ENCODE measurements around the gene SYT14.

Gene SYT14

DNA sequence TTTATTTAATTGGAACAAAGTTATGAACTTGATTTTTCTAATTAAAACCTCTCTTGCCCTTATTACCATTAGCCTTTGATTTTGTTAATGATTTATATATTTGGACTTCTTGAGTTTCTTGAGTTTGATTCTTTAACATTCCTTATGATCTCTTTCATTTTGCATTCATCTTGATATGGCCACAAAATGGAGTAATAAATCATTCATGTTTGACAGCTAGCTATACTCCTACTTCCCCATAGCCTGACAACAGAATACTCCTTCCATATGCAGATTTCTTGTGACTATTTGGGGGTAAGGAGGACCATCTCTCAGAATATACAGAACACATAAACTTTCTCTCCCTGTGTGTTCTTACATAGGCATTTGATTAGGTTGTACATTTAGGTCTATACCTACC, 119.6 kb downstream of the SYT14 start:
- Histone ChIP-seq H2BK5ac (ENCODE audit: low read length) (no peak overlapping the region), H3K27me3 (ENCODE audit: insufficient read depth, low read length, poor library complexity) (no peaks in the 10 kb centered on the region), H3K27ac (ENCODE audit: low read depth, low read length) (no peak overlapping the region), H3K4me3 (ENCODE audit: low read length) (no peak overlapping the region), H3K79me1 (ENCODE audit: low read length) (no peaks in the 10 kb centered on the region), H2AK5ac (ENCODE audit: low read length) (no peak overlapping the region), H3K4me2 (ENCODE audit: low read length) (no peak overlapping the region), H4K5ac (ENCODE audit: low read length) (no peak overlapping the region), H3K56ac (ENCODE audit: low read length) (no peak overlapping the region), H3K9ac (ENCODE audit: low read length) (no peak overlapping the region), H3K4me1 (ENCODE audit: control insufficient read depth, low read depth, low read length) (no peaks in the 10 kb centered on the region), H2BK15ac (replicated peaks; ENCODE audit: low read depth) (no peak overlapping the region), H2BK120ac (ENCODE audit: low read depth, low read length) (no peak overlapping the region), H3K79me2 (ENCODE audit: control insufficient read depth, insufficient read depth, low read length) (no peaks in the 10 kb centered on the region), H4K8ac (ENCODE audit: low read depth, low read length) (no peak overlapping the region), H3K18ac (ENCODE audit: low read length) (no peak overlapping the region), H3K36me3 (ENCODE audit: control insufficient read depth, insufficient read depth, low read length) (no peaks in the 10 kb centered on the region), H3K23ac (ENCODE audit: low read length) (no peak overlapping the region), H3K4ac (ENCODE audit: low read depth, low read length) (no peak overlapping the region)
- no peak for DNase-seq

DNA sequence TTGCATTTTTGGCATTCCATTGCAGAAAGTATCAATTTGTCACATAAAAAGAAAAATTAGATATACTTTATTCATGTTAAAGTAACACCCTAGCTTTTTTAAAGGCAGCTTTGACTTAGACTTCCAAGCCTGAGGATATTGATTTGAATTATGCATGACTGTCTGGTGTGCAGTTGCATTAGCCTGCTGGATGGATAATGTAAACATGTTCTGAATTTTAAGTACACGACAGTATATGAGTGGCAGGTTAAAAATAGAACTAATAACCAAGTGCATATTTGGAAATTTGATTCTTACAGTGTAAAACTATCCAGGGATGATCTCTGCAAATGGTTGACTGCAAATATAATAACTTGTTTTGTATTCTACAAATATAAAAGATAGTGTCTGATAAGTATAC, 124.0 kb downstream of the SYT14 start:
- no CpG with 5 or more reads among the region's 1 CpG for WGBS (ENCODE audit: extremely low coverage, insufficient coverage, low lambda C conversion rate)

DNA sequence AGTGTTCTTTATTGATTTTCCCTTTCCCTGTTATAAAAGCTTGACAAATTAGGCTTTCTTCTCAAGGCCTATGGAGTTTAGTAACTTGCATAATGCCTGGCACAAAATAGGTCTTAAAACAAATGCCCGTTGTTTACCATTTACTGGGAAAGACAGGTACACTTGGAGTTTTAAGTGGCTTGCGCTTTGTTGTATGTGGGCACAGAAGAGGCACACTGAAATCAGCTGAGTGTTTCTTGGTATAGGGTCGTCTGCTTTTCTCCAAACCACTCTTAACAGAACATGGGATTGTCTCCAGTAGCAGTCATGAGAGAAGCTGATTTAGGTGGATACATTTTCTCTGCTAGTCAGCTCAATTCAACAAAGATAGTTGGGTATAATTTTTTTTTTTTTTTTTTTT, 132.5 kb downstream of the SYT14 start:
- H2BK120ac ChIP-seq (ENCODE audit: low read depth, low read length) = peak overlapping the region; percentile 12
- no peak overlapping the region for H4K8ac ChIP-seq (ENCODE audit: low read depth, low read length)
- no peak overlapping the region for H4K5ac ChIP-seq (ENCODE audit: low read length)
- WGBS (ENCODE audit: extremely low coverage, insufficient coverage, low lambda C conversion rate) = no CpG with 5 or more reads among the region's 3 CpGs
- no peak overlapping the region for H3K27ac ChIP-seq (ENCODE audit: low read depth, low read length)
- H3K79me2 ChIP-seq (ENCODE audit: control insufficient read depth, insufficient read depth, low read length) = no peaks in the 10 kb centered on the region
- H3K4me2 ChIP-seq (ENCODE audit: low read length) = no peak overlapping the region
- no peak overlapping the region for H2BK15ac ChIP-seq (replicated peaks; ENCODE audit: low read depth)
- no peak overlapping the region for H2AK5ac ChIP-seq (ENCODE audit: low read length)
- no peak overlapping the region for H2BK5ac ChIP-seq (ENCODE audit: low read length)
- no peak overlapping the region for H3K9ac ChIP-seq (ENCODE audit: low read length)
- H3K4me1 ChIP-seq (ENCODE audit: control insufficient read depth, low read depth, low read length) = no peaks in the 10 kb centered on the region
- H3K18ac ChIP-seq (ENCODE audit: low read length) = no peak overlapping the region
- no peak overlapping the region for H3K4ac ChIP-seq (ENCODE audit: low read depth, low read length)
- H3K36me3 ChIP-seq (ENCODE audit: control insufficient read depth, insufficient read depth, low read length) = no peaks in the 10 kb centered on the region
- no peak for DNase-seq
- no peak overlapping the region for H3K56ac ChIP-seq (ENCODE audit: low read length)
- no peaks in the 10 kb centered on the region for H3K27me3 ChIP-seq (ENCODE audit: insufficient read depth, low read length, poor library complexity)
- no peak overlapping the region for H3K4me3 ChIP-seq (ENCODE audit: low read length)
- no peak overlapping the region for H3K23ac ChIP-seq (ENCODE audit: low read length)
- H3K79me1 ChIP-seq (ENCODE audit: low read length) = no peaks in the 10 kb centered on the region

More for the DNA sequence above, 124.0 kb downstream of the SYT14 start:
- Histone ChIP-seq H4K5ac (ENCODE audit: low read length) (no peak overlapping the region), H3K36me3 (ENCODE audit: control insufficient read depth, insufficient read depth, low read length) (no peaks in the 10 kb centered on the region), H3K27ac (ENCODE audit: low read depth, low read length) (no peak overlapping the region), H3K23ac (ENCODE audit: low read length) (no peak overlapping the region), H3K4me1 (ENCODE audit: control insufficient read depth, low read depth, low read length) (no peaks in the 10 kb centered on the region), H3K4me2 (ENCODE audit: low read length) (no peak overlapping the region), H3K4ac (ENCODE audit: low read depth, low read length) (no peak overlapping the region), H3K79me1 (ENCODE audit: low read length) (no peaks in the 10 kb centered on the region), H2AK5ac (ENCODE audit: low read length) (no peak overlapping the region), H3K4me3 (ENCODE audit: low read length) (no peak overlapping the region), H3K56ac (ENCODE audit: low read length) (no peak overlapping the region), H2BK120ac (ENCODE audit: low read depth, low read length) (no peak overlapping the region), H4K8ac (ENCODE audit: low read depth, low read length) (no peak overlapping the region), H3K79me2 (ENCODE audit: control insufficient read depth, insufficient read depth, low read length) (no peaks in the 10 kb centered on the region), H2BK5ac (ENCODE audit: low read length) (no peak overlapping the region), H3K9ac (ENCODE audit: low read length) (no peak overlapping the region), H3K27me3 (ENCODE audit: insufficient read depth, low read length, poor library complexity) (no peaks in the 10 kb centered on the region), H3K18ac (ENCODE audit: low read length) (no peak overlapping the region), H2BK15ac (replicated peaks; ENCODE audit: low read depth) (no peak overlapping the region)
- DNase-seq = no peak

DNA sequence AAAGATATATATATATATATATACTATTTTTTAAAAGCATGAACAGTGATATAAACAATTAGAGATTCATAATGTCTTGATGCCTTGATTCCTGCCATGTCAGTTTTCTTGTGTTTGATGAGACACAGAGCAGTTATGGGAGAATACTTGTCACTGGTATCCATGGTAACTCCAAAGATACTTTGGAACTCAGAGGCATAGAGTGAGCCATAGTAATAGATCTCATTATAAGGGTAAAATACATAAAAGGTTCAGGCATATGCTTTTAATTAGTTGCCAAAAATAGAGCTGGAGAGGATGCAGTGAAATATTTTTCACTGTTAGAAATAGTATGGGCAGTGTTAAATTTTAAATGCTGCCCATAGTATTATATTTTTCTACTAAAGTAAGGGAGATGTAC, 134.1 kb downstream of the SYT14 start:
- H3K79me2 ChIP-seq (ENCODE audit: control insufficient read depth, insufficient read depth, low read length) = no peaks in the 10 kb centered on the region
- no peak overlapping the region for H2AK5ac ChIP-seq (ENCODE audit: low read length)
- H3K4ac ChIP-seq (ENCODE audit: low read depth, low read length) = no peak overlapping the region
- H2BK120ac ChIP-seq (ENCODE audit: low read depth, low read length) = no peak overlapping the region
- no peak overlapping the region for H4K8ac ChIP-seq (ENCODE audit: low read depth, low read length)
- no peak overlapping the region for H3K56ac ChIP-seq (ENCODE audit: low read length)
- no peak overlapping the region for H3K4me2 ChIP-seq (ENCODE audit: low read length)
- H3K4me3 ChIP-seq (ENCODE audit: low read length) = no peak overlapping the region
- no peak overlapping the region for H2BK5ac ChIP-seq (ENCODE audit: low read length)
- H3K27ac ChIP-seq (ENCODE audit: low read depth, low read length) = no peak overlapping the region
- no peaks in the 10 kb centered on the region for H3K79me1 ChIP-seq (ENCODE audit: low read length)
- H3K27me3 ChIP-seq (ENCODE audit: insufficient read depth, low read length, poor library complexity) = no peaks in the 10 kb centered on the region
- H2BK15ac ChIP-seq (replicated peaks; ENCODE audit: low read depth) = no peak overlapping the region
- DNase-seq = no peak
- no peak overlapping the region for H3K23ac ChIP-seq (ENCODE audit: low read length)
- no peaks in the 10 kb centered on the region for H3K4me1 ChIP-seq (ENCODE audit: control insufficient read depth, low read depth, low read length)
- H3K18ac ChIP-seq (ENCODE audit: low read length) = no peak overlapping the region
- H3K36me3 ChIP-seq (ENCODE audit: control insufficient read depth, insufficient read depth, low read length) = no peaks in the 10 kb centered on the region
- H4K5ac ChIP-seq (ENCODE audit: low read length) = no peak overlapping the region
- H3K9ac ChIP-seq (ENCODE audit: low read length) = no peak overlapping the region

DNA sequence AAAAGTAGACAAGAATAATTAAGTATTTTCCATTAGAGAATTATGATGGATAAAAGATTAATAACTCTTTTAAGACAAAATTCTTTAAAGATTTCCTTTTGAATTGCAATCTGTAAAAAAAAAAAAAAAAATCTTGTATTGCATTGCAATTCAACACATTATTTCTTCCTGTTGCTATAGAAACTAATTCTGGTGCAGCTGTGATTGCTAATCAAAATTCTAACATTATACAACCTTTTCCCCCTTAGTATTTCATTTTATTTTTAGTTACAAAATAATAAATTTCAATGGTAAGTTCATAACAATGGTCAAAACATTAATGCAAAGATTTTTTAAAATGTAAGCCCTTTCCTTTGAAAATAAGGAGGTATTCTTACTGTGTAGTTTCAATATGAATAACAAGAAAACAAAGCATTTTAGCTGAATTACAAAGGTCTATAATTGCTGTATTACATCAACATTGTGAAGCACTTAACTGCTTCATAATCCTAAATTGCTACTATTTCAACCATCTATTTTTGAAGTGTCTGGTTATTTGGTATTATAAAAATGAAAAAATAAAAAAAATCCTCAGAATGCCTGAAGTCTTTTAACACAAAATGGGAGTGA, 135.0 kb downstream of the SYT14 start:
- no peak overlapping the region for H3K4ac ChIP-seq (ENCODE audit: low read depth, low read length)
- H3K79me1 ChIP-seq (ENCODE audit: low read length) = no peaks in the 10 kb centered on the region
- no peak overlapping the region for H2BK120ac ChIP-seq (ENCODE audit: low read depth, low read length)
- no peaks in the 10 kb centered on the region for H3K36me3 ChIP-seq (ENCODE audit: control insufficient read depth, insufficient read depth, low read length)
- H3K4me1 ChIP-seq (ENCODE audit: control insufficient read depth, low read depth, low read length) = no peaks in the 10 kb centered on the region
- H3K27ac ChIP-seq (ENCODE audit: low read depth, low read length) = no peak overlapping the region
- no peaks in the 10 kb centered on the region for H3K27me3 ChIP-seq (ENCODE audit: insufficient read depth, low read length, poor library complexity)
- H3K4me3 ChIP-seq (ENCODE audit: low read length) = no peak overlapping the region
- H3K23ac ChIP-seq (ENCODE audit: low read length) = no peak overlapping the region
- H2BK15ac ChIP-seq (replicated peaks; ENCODE audit: low read depth) = no peak overlapping the region
- no peak overlapping the region for H2BK5ac ChIP-seq (ENCODE audit: low read length)
- H3K4me2 ChIP-seq (ENCODE audit: low read length) = no peak overlapping the region
- DNase-seq = no peak
- no peak overlapping the region for H3K56ac ChIP-seq (ENCODE audit: low read length)
- H4K5ac ChIP-seq (ENCODE audit: low read length) = no peak overlapping the region
- H3K79me2 ChIP-seq (ENCODE audit: control insufficient read depth, insufficient read depth, low read length) = no peaks in the 10 kb centered on the region
- no peak overlapping the region for H3K9ac ChIP-seq (ENCODE audit: low read length)
- H4K8ac ChIP-seq (ENCODE audit: low read depth, low read length) = no peak overlapping the region
- H3K18ac ChIP-seq (ENCODE audit: low read length) = no peak overlapping the region
- H2AK5ac ChIP-seq (ENCODE audit: low read length) = no peak overlapping the region

DNA sequence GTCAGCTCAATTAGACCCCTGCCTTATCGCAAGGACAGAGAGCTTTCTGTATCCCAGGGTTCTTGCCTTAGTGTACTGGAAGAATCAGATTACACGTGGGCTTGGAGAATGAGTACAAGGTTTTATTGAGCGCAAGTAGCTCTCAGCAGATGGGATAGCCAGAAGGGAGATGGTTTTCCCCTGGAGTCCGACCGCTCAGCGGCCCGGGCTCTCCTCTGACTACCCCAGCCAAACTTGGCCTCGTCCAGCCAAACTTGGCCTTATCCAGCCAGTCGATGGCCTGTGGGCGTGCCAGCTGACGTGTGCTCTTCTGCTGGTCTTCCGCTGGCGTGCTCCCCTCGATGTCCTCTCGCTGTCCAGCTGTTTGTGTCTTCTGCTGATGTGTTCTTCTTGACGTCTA, 136.9 kb downstream of the SYT14 start:
- no peak overlapping the region for H2AK5ac ChIP-seq (ENCODE audit: low read length)
- H3K36me3 ChIP-seq (ENCODE audit: control insufficient read depth, insufficient read depth, low read length) = no peaks in the 10 kb centered on the region
- no peak overlapping the region for H4K8ac ChIP-seq (ENCODE audit: low read depth, low read length)
- H3K4me2 ChIP-seq (ENCODE audit: low read length) = no peak overlapping the region
- no peak overlapping the region for H3K27ac ChIP-seq (ENCODE audit: low read depth, low read length)
- H4K5ac ChIP-seq (ENCODE audit: low read length) = no peak overlapping the region
- no peak overlapping the region for H3K4ac ChIP-seq (ENCODE audit: low read depth, low read length)
- H3K4me1 ChIP-seq (ENCODE audit: control insufficient read depth, low read depth, low read length) = no peaks in the 10 kb centered on the region
- no peak overlapping the region for H3K56ac ChIP-seq (ENCODE audit: low read length)
- H3K79me2 ChIP-seq (ENCODE audit: control insufficient read depth, insufficient read depth, low read length) = no peaks in the 10 kb centered on the region
- H2BK15ac ChIP-seq (replicated peaks; ENCODE audit: low read depth) = no peak overlapping the region
- no peaks in the 10 kb centered on the region for H3K79me1 ChIP-seq (ENCODE audit: low read length)
- H3K4me3 ChIP-seq (ENCODE audit: low read length) = no peak overlapping the region
- H2BK120ac ChIP-seq (ENCODE audit: low read depth, low read length) = no peak overlapping the region
- DNase-seq = no peak
- H3K27me3 ChIP-seq (ENCODE audit: insufficient read depth, low read length, poor library complexity) = no peaks in the 10 kb centered on the region
- no peak overlapping the region for H3K9ac ChIP-seq (ENCODE audit: low read length)
- H2BK5ac ChIP-seq (ENCODE audit: low read length) = no peak overlapping the region
- no CpG with 5 or more reads among the region's 16 CpGs for WGBS (ENCODE audit: extremely low coverage, insufficient coverage, low lambda C conversion rate)
- no peak overlapping the region for H3K23ac ChIP-seq (ENCODE audit: low read length)
- no peak overlapping the region for H3K18ac ChIP-seq (ENCODE audit: low read length)

Measured in mesendoderm (in vitro differentiated cells).